HEK293 (cell line): ENCODE data around the gene IGF2BP2.

ENCODE experiments used
- CTCF ChIA-PET: fragments of 350-600 bp; formaldehyde crosslinking; extraction: SDS; loops from one replicate; lab custom pipeline; 2021; ENCODE audit warnings: antibody characterized with exemption; lab: Yijun Ruan, JAX
- POLR2A ChIA-PET: fragments of 300-600 bp; formaldehyde crosslinking; extraction: SDS; loops from one replicate; lab custom pipeline; 2020; ENCODE audit warnings: antibody characterized with exemption, inconsistent platforms; lab: Yijun Ruan, JAX
- H3K27ac ChIP-seq: fragments of 200-500 bp; sonication (Bioruptor generic); 2 replicates; pipeline ENCODE4 v1.5.1; 2014; ENCODE audit warnings: low read depth, low read length, control low read depth, inconsistent platforms; ENCODE audit errors: extremely low read depth
- H3K36me3 ChIP-seq, 2 experiments: fragments of 200-500 bp in 1 of 2; sonication (Bioruptor generic) in 1 of 2; 1 replicate in 1 of 2; 2 replicates in 1 of 2; pipeline ENCODE4 v1.5.1; 2014 to 2017; ENCODE audit warnings: inconsistent platforms in 2 of 2, low read length in 2 of 2; ENCODE audit not compliant: control insufficient read depth in 2 of 2, insufficient read depth in 1 of 2
- H3K4me1 ChIP-seq: fragments of 200-500 bp; sonication (Bioruptor generic); 2 replicates; pipeline ENCODE4 v1.5.1; 2014; ENCODE audit warnings: mild to moderate bottlenecking, low read length, inconsistent platforms; ENCODE audit not compliant: control insufficient read depth, insufficient read depth
- H3K4me3 ChIP-seq: 2 replicates; pipeline ENCODE4 v1.5.1; 2011; ENCODE audit warnings: low read depth, mild to moderate bottlenecking, control low read depth, low read length, moderate library complexity
- H3K9me3 ChIP-seq: fragments of 200-500 bp; sonication (Bioruptor generic); 2 replicates; pipeline ENCODE4 v1.5.1; 2014; ENCODE audit warnings: low read depth, low read length, inconsistent platforms; ENCODE audit not compliant: control insufficient read depth, insufficient read depth
- FEZF1 ChIP-seq: fragments of 450-650 bp; formaldehyde crosslinking; IDR thresholded peaks from 2 replicates; pipeline ENCODE4 v1.5.1; 2016; ENCODE audit warnings: missing biosample characterization, missing genetic modification characterization
- GLI4 ChIP-seq: fragments of 450-650 bp; formaldehyde crosslinking; IDR thresholded peaks from 2 replicates; pipeline ENCODE4 v1.5.1; 2016; ENCODE audit warnings: missing biosample characterization, missing genetic modification characterization
- KLF9 ChIP-seq: fragments of 450-650 bp; formaldehyde crosslinking; IDR thresholded peaks from 2 replicates; pipeline ENCODE4 v1.5.1; 2016; ENCODE audit warnings: missing biosample characterization, missing genetic modification characterization, low read depth
- RBAK ChIP-seq: fragments of 450-650 bp; formaldehyde crosslinking; IDR thresholded peaks from 2 replicates; pipeline ENCODE4 v1.5.1; 2016; ENCODE audit warnings: missing biosample characterization, missing genetic modification characterization
- TSHZ1 ChIP-seq: fragments of 450-650 bp; formaldehyde crosslinking; IDR thresholded peaks from 2 replicates; pipeline ENCODE4 v1.5.1; 2016; ENCODE audit warnings: missing biosample characterization, missing genetic modification characterization, borderline replicate concordance
- ZFP3 ChIP-seq: fragments of 450-650 bp; formaldehyde crosslinking; IDR thresholded peaks from 2 replicates; pipeline ENCODE4 v1.5.1; 2016; ENCODE audit warnings: low read depth, missing biosample characterization, missing genetic modification characterization
- ZNF155 ChIP-seq: fragments of 450-650 bp; formaldehyde crosslinking; IDR thresholded peaks from 2 replicates; pipeline ENCODE4 v1.5.1; 2016; ENCODE audit warnings: missing biosample characterization, missing genetic modification characterization
- ZNF221 ChIP-seq: fragments of 450-650 bp; formaldehyde crosslinking; IDR thresholded peaks from 2 replicates; pipeline ENCODE4 v1.5.1; 2017; ENCODE audit warnings: missing biosample characterization, missing genetic modification characterization, borderline replicate concordance
- ZNF248 ChIP-seq: fragments of 450-650 bp; formaldehyde crosslinking; IDR thresholded peaks from 2 replicates; pipeline ENCODE4 v1.5.1; 2017; ENCODE audit warnings: missing biosample characterization, missing genetic modification characterization
- ZNF26 ChIP-seq: fragments of 450-650 bp; formaldehyde crosslinking; IDR thresholded peaks from 2 replicates; pipeline ENCODE4 v1.5.1; 2016; ENCODE audit warnings: missing biosample characterization, missing genetic modification characterization
- ZNF266 ChIP-seq: fragments of 450-650 bp; formaldehyde crosslinking; IDR thresholded peaks from 2 replicates; pipeline ENCODE4 v1.5.1; 2016; ENCODE audit warnings: missing biosample characterization, missing genetic modification characterization, low read depth
- ZNF274 ChIP-seq, 2 experiments: fragments of 200-500 bp in 1 of 2; fragments of 450-650 bp in 1 of 2; sonication (Bioruptor generic) in 1 of 2; formaldehyde crosslinking in 1 of 2; IDR thresholded peaks; 2 replicates each; pipeline versions ENCODE4 v1.5.1 to v1.6.1; 2014 to 2016; ENCODE audit warnings: borderline replicate concordance in 1 of 2, inconsistent platforms in 1 of 2, low read length in 1 of 2, missing biosample characterization in 1 of 2, missing genetic modification characterization in 1 of 2
- ZNF398 ChIP-seq: fragments of 450-650 bp; formaldehyde crosslinking; IDR thresholded peaks from 2 replicates; pipeline ENCODE4 v1.5.1; 2017; ENCODE audit warnings: missing biosample characterization, missing genetic modification characterization
- ZNF416 ChIP-seq: fragments of 450-650 bp; formaldehyde crosslinking; IDR thresholded peaks from 2 replicates; pipeline ENCODE4 v1.5.1; 2016; ENCODE audit warnings: missing biosample characterization, missing genetic modification characterization
- ZNF514 ChIP-seq: fragments of 450-650 bp; formaldehyde crosslinking; IDR thresholded peaks from 2 replicates; pipeline ENCODE4 v1.5.1; 2016; ENCODE audit warnings: missing biosample characterization, missing genetic modification characterization
- ZNF530 ChIP-seq: fragments of 450-650 bp; formaldehyde crosslinking; IDR thresholded peaks from 2 replicates; pipeline ENCODE4 v1.5.1; 2016; ENCODE audit warnings: low read depth, missing biosample characterization, missing genetic modification characterization
- ZNF571 ChIP-seq: fragments of 450-650 bp; formaldehyde crosslinking; IDR thresholded peaks from 2 replicates; pipeline ENCODE4 v1.5.0; 2017; ENCODE audit warnings: missing biosample characterization, missing genetic modification characterization
- ZNF747 ChIP-seq: fragments of 450-650 bp; formaldehyde crosslinking; IDR thresholded peaks from 2 replicates; pipeline ENCODE4 v1.5.1; 2016; ENCODE audit warnings: missing biosample characterization, missing genetic modification characterization
- ZNF785 ChIP-seq: fragments of 450-650 bp; formaldehyde crosslinking; IDR thresholded peaks from 2 replicates; pipeline ENCODE4 v1.5.1; 2016; ENCODE audit warnings: missing biosample characterization, missing genetic modification characterization
- TF ChIP-seq, protein P1 (sequence below): fragments of 450-650 bp; formaldehyde crosslinking; IDR thresholded peaks from 2 replicates; pipeline ENCODE4 v1.5.1; 2017; ENCODE audit warnings: missing biosample characterization, missing genetic modification characterization

The IGF2BP2 gene

DNA sequence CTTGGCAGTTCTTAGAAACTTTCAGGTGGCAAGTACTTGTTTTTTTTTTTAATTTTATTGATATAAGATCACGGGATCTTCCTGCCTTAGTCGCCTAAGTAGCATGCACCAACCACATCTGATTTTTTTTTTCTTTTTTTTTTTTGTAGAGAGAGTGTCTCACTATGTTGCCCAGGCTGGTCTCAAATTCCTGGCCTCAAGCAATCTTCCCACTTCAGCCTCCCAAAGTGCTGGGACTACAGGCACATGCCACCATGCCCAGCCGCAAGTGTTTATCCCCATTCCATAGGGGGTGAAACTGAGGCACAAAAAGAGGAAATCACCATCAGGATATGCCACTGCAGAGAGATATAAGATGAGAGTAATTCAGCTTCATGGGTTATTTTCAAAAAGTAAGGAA is 102.9 kb downstream of the IGF2BP2 start:
- no peaks in the 10 kb centered on the region for H3K9me3 ChIP-seq
- POLR2A ChIA-PET: no interaction called here
- CTCF ChIA-PET: interaction anchor here (1.3 kb wide), 1 partner anchor 61 kb away, joined by 4 read pairs; no protein-coding TSS in a partner anchor
- peaks cover 0 to 5% of the 10 kb centered on the region in 2 experiments; a peak in 1 of 3 replicates for H3K36me3 ChIP-seq
- TF ChIP-seq ZNF26 (tag by site-specific recombination) (no peak), TSHZ1 (tag by site-specific recombination) (no peak), ZNF221 (tag by site-specific recombination) (no peak), ZNF571 (tag by site-specific recombination) (no peak), GLI4 (tag by site-specific recombination) (no peak), ZNF530 (tag by site-specific recombination) (no peak), ZNF747 (no peak), ZNF155 (tag by site-specific recombination) (no peak), ZNF416 (tag by site-specific recombination) (no peak), ZFP3 (tag by site-specific recombination) (no peak), FEZF1 (tag by site-specific recombination) (no peak), ZNF274 (IDR thresholded peaks at IDR 0.05; ENCODE audit: low read length) (no peak), ZNF274 (tag by site-specific recombination; IDR thresholded peaks at IDR 0.05; ENCODE audit: borderline replicate concordance) (no peak), ZNF514 (no peak), KLF9 (tag by site-specific recombination) (no peak), ZNF785 (tag by site-specific recombination) (no peak), ZNF398 (no peak), RBAK (no peak)
- TF ChIP-seq, protein P1, sequence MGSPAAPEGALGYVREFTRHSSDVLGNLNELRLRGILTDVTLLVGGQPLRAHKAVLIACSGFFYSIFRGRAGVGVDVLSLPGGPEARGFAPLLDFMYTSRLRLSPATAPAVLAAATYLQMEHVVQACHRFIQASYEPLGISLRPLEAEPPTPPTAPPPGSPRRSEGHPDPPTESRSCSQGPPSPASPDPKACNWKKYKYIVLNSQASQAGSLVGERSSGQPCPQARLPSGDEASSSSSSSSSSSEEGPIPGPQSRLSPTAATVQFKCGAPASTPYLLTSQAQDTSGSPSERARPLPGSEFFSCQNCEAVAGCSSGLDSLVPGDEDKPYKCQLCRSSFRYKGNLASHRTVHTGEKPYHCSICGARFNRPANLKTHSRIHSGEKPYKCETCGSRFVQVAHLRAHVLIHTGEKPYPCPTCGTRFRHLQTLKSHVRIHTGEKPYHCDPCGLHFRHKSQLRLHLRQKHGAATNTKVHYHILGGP (tag by site-specific recombination): no peak
- H3K4me3 ChIP-seq: no peak overlapping the region
- no peak overlapping the region for H3K27ac ChIP-seq
- H3K4me1 ChIP-seq: no peaks in the 10 kb centered on the region

DNA sequence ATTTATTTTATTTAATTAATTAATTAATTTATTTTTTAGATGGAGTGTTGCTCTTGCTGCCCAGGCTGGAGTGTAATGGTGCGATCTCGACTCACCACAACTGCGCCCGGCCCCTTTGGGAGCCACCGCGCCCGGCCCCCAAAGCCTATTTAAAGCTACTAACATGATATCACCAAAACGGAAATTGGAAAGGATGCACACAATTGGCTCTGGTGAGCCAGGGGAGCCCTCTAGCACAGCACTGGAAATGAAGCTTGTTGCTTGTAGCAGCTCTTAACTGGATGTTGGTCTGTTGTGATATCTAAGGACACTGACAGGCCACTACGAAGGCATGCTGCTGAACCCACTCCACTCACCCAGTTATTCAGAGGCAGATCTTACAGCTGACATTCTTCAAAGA is 104.5 kb downstream of the IGF2BP2 start:
- Histone ChIP-seq H3K27ac (no peak overlapping the region), H3K36me3 (peaks cover 0 to 5% of the 10 kb centered on the region in 2 experiments; a peak in 1 of 3 replicates)
- TF ChIP-seq ZNF266 (tag by site-specific recombination) (no peak), ZNF248 (tag by site-specific recombination) (no peak)
- TF ChIP-seq, all 188 proteins: peak for 0
- Histone ChIP-seq H3K4me1 (no peaks in the 10 kb centered on the region), H3K4me3 (no peak overlapping the region), H3K9me3 (no peaks in the 10 kb centered on the region)
- ChIA-PET POLR2A (no interaction called here), CTCF (interaction anchor here (1.1 kb wide), 1 partner anchor 257 kb away, joined by 3 read pairs; no protein-coding TSS in a partner anchor)
